Measurements from ENCODE around the gene SLX4IP. TPM values are rescaled to one million over a fixed set of nuclear protein-coding genes. Genes with fewer than 3 reads are reported as not detected.

Gene SLX4IP
- total RNA-seq, 1 experiment from 2014 or later, result 6.4 TPM

DNA sequence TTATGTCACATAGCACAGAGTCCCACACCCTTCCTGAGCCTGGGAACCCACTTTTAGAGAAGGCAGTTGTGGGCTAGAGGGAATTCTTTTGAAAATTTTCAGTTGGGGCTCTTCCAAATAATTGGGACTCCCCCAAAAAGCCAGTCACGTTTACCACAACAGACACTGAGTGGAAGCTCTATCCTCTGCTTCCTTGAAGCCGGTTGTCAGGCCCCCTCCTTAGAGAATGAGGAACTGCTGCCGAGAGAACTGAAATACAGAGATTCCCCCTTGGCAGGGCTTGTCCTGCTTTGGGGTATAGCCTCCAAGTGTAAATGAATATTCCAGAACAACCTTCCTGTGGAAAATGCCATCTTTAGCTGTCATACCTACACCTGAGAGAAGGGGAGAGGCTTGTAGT, 241.4 kb downstream of the SLX4IP start:
- CTCF ChIA-PET, result interaction anchor here (0.5 kb wide), 1 partner anchor 85 kb away, joined by 3 read pairs; no protein-coding TSS in a partner anchor
- no TSS peak for BruUV-seq (replicated peaks)
- Histone ChIP-seq H3K9me2 (replicated peaks; ENCODE audit: low read length) (no peaks in the 10 kb centered on the region), H3K4me3 (ENCODE audit: low read length) (no peak overlapping the region), H3K27ac (ENCODE audit: low read length) (no peak overlapping the region), H3K4me1 (ENCODE audit: insufficient read depth, low read length) (peaks cover 30% of the 10 kb centered on the region), H4K20me1 (ENCODE audit: low read length) (peaks cover 16% of the 10 kb centered on the region), H3F3A (ENCODE audit: low read length, unreplicated experiment) (no peaks in the 10 kb centered on the region), H3K27me3 (ENCODE audit: low read length) (no peaks in the 10 kb centered on the region), H3K36me3 (ENCODE audit: low read depth, low read length) (peaks cover 9% of the 10 kb centered on the region), H3K79me2 (ENCODE audit: low read length) (peaks cover 38% of the 10 kb centered on the region), H2AFZ (ENCODE audit: low read length) (no peak overlapping the region), H3K9ac (ENCODE audit: low read length) (no peak overlapping the region), H3K4me2 (ENCODE audit: low read length) (no peak overlapping the region), H3K9me3 (ENCODE audit: low read length) (no peaks in the 10 kb centered on the region)
- ATAC-seq (no peak), DNase-seq (no peak)
- intact Hi-C loops (cut with micrococcal nuclease), result loop anchor here (10.0 kb wide), 1 partner anchor 778 kb away; no protein-coding TSS in a partner anchor
- TF ChIP-seq, protein P1, sequence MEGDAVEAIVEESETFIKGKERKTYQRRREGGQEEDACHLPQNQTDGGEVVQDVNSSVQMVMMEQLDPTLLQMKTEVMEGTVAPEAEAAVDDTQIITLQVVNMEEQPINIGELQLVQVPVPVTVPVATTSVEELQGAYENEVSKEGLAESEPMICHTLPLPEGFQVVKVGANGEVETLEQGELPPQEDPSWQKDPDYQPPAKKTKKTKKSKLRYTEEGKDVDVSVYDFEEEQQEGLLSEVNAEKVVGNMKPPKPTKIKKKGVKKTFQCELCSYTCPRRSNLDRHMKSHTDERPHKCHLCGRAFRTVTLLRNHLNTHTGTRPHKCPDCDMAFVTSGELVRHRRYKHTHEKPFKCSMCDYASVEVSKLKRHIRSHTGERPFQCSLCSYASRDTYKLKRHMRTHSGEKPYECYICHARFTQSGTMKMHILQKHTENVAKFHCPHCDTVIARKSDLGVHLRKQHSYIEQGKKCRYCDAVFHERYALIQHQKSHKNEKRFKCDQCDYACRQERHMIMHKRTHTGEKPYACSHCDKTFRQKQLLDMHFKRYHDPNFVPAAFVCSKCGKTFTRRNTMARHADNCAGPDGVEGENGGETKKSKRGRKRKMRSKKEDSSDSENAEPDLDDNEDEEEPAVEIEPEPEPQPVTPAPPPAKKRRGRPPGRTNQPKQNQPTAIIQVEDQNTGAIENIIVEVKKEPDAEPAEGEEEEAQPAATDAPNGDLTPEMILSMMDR (conservative IDR thresholded peaks at IDR 0.05; ENCODE audit: low read depth, low read length), result no peak
- TF ChIP-seq EZH2phosphoT487 (IDR thresholded peaks at IDR 0.05; ENCODE audit: borderline replicate concordance, low read length) (no peak), EZH2 (IDR thresholded peaks at IDR 0.05; ENCODE audit: low read length, unreplicated experiment) (no peak)
- POLR2A ChIA-PET (ENCODE audit: unreplicated experiment), result interaction anchor here (0.8 kb wide), 1 partner anchor 597 kb away, joined by 3 read pairs; no protein-coding TSS in a partner anchor

Small RNA genes within 50 kb of the gene (microRNA-seq; reads per million reads assigned to microRNA genes)
- not detected for gene MIR6870 (ENCODE audit: unreplicated experiment)

Other genes with a start within 250 kb of the SLX4IP start
- gene SNAP25, start 216.5 kb upstream of the SLX4IP start, total RNA-seq (2014; rRNA removed), result not detected in 2 replicates
- 12.1 and 13.6 TPM in 2 replicates for gene MKKS, start 1.1 kb upstream of the SLX4IP start, total RNA-seq (2014; rRNA removed)
- gene JAG1, start 238.7 kb downstream of the SLX4IP start, total RNA-seq (2014; rRNA removed), result 176 and 184 TPM in 2 replicates

All from PC-3 (cell line).